OCI-LY3 (cell line): ENCODE data around the gene AP3S1.

ENCODE experiments used
- EZH2phosphoT487 ChIP-seq: fragments of 200-600 bp; shearing (Covaris generic); IDR thresholded peaks from 2 replicates; pipeline ENCODE4 v1.6.1; 2018; ENCODE audit warnings: antibody characterized with exemption, mixed run types, low read depth
- TF ChIP-seq, protein P1 (sequence below): fragments of 200-600, 300-600 bp; sonication (generic); IDR thresholded peaks from 2 replicates; pipeline ENCODE4 v1.5.1; 2014; ENCODE audit warnings: antibody characterized with exemption, low read length, low read depth

DNA sequence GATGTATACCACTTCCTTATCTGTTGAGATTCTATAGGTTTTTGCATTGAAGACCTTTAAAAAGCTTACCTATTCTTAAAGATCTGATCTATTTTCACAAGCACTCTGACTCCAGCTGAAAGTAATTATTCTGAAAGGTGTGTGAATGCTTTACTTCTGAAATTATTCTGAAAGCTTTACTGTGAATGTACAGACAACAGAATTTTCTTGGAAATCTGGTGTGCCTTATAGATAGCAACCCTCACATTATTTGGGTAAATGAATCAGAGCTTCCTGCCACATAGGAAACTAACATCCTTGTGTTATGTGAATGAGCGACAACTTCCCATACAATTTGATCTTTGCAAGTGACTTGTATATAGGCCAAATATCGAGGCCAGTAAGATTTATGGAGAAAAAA lies 31.8 kb upstream of the AP3S1 start:
- TF ChIP-seq EZH2phosphoT487 = no peak
- TF ChIP-seq, protein P1, sequence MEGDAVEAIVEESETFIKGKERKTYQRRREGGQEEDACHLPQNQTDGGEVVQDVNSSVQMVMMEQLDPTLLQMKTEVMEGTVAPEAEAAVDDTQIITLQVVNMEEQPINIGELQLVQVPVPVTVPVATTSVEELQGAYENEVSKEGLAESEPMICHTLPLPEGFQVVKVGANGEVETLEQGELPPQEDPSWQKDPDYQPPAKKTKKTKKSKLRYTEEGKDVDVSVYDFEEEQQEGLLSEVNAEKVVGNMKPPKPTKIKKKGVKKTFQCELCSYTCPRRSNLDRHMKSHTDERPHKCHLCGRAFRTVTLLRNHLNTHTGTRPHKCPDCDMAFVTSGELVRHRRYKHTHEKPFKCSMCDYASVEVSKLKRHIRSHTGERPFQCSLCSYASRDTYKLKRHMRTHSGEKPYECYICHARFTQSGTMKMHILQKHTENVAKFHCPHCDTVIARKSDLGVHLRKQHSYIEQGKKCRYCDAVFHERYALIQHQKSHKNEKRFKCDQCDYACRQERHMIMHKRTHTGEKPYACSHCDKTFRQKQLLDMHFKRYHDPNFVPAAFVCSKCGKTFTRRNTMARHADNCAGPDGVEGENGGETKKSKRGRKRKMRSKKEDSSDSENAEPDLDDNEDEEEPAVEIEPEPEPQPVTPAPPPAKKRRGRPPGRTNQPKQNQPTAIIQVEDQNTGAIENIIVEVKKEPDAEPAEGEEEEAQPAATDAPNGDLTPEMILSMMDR = no peak
